ENCODE data around the gene KATNAL1.
"Not testable (repeated sequence)": the region's sequence is repeated elsewhere in the genome, so short reads cannot be mapped to it uniquely, and the experiment has no call there.

KATNAL1 gene

DNA sequence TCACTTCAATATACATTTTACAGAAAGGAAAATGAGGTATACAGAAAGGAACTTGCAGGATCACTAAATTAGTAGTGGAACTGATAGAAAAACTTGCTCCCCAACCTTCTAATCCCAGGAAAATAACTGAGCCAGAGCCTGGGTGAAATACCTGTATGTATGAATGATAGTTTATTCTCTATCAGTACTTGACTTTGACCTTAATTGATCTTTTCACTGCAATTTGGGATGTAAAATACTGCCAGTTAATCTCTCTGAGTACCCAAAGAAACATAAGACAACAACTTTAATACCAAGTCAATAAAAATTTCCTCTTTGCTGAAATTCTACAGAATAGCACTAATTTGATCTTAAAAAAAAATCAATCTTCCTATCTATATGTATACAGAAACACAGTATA is 33.3 kb downstream of the KATNAL1 start:
- peaks cover 6% of the 10 kb centered on the region for H3K9me3 ChIP-seq (ENCODE audit: control insufficient read depth, low read length)

DNA sequence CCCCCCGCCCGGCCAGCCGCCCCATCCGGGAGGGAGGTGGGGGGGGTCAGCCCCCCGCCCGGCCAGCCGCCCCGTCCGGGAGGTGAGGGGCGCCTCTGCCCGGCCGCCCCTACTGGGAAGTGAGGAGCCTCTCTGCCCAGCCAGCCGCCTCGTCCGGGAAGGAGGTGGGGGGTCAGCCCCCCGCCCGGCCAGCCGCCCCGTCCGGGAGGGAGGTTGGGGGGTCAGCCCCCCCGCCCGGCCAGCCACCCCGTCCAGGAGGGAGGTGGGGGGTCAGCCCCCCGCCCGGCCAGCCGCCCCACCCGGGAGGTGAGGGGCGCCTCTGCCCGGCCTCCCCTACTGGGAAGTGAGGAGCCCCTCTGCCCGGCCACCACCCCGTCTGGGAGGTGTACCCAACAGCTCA is 37.3 kb downstream of the KATNAL1 start:
- not testable (repeated sequence) for H3K4me2 ChIP-seq (ENCODE audit: low read length, poor library complexity, severe bottlenecking); H3K18ac ChIP-seq (ENCODE audit: low read depth in 1 of 2, low read length in 2 of 2); H2BK120ac ChIP-seq (ENCODE audit: low read depth, low read length); H2BK12ac ChIP-seq (ENCODE audit: low read length in 2 of 2); H2AFZ ChIP-seq (ENCODE audit: low read depth, low read length); H3K4me3 ChIP-seq (ENCODE audit: insufficient read depth in 1 of 2, low read depth in 1 of 2, low read length in 2 of 2); H3K23ac ChIP-seq (ENCODE audit: low read length in 2 of 2); H3K4ac ChIP-seq (ENCODE audit: low read depth in 1 of 2, low read length in 2 of 2); H3K9ac ChIP-seq (ENCODE audit: low read length); DNase-seq; H2BK5ac ChIP-seq (ENCODE audit: low read depth, low read length, poor library complexity, severe bottlenecking); H3K9me3 ChIP-seq (ENCODE audit: control insufficient read depth, low read length); H2AK5ac ChIP-seq (ENCODE audit: low read length, severe bottlenecking); H2BK15ac ChIP-seq (ENCODE audit: low read depth, poor library complexity, severe bottlenecking); H3K14ac ChIP-seq (ENCODE audit: low read length in 2 of 2); H3K27me3 ChIP-seq (ENCODE audit: control insufficient read depth in 1 of 2, insufficient read depth in 1 of 2, low read length in 2 of 2); H4K8ac ChIP-seq (ENCODE audit: low read length); H3K27ac ChIP-seq (ENCODE audit: low read length, poor library complexity, severe bottlenecking); H3K4me1 ChIP-seq (ENCODE audit: control insufficient read depth, insufficient read depth, low read depth, low read length); H4K91ac ChIP-seq (ENCODE audit: low read length)
- peaks cover 14% of the 10 kb centered on the region for H3K79me1 ChIP-seq (replicated peaks; ENCODE audit: low read length, poor library complexity, severe bottlenecking)
- no CpG with 5 or more reads among the region's 31 CpGs for WGBS
- peaks cover 4 to 33% of the 10 kb centered on the region in 2 experiments for H3K36me3 ChIP-seq (ENCODE audit: control insufficient read depth in 1 of 2, insufficient read depth in 2 of 2, low read depth in 1 of 2, low read length in 2 of 2)

More for the DNA sequence above, 33.3 kb downstream of the KATNAL1 start:
- H2AFZ ChIP-seq (ENCODE audit: low read depth, low read length): no peak overlapping the region
- H3K9ac ChIP-seq (ENCODE audit: low read length): no peak overlapping the region
- H3K79me1 ChIP-seq (replicated peaks; ENCODE audit: low read length, poor library complexity, severe bottlenecking): peaks cover 12% of the 10 kb centered on the region
- H3K27me3 ChIP-seq (ENCODE audit: control insufficient read depth in 1 of 2, insufficient read depth in 1 of 2, low read length in 2 of 2): no peaks in the 10 kb centered on the region
- DNase-seq: no peak
- H2AK5ac ChIP-seq (ENCODE audit: low read length, severe bottlenecking): no peak overlapping the region
- H2BK15ac ChIP-seq (ENCODE audit: low read depth, poor library complexity, severe bottlenecking): no peak overlapping the region
- H4K91ac ChIP-seq (ENCODE audit: low read length): no peak overlapping the region
- H2BK12ac ChIP-seq (ENCODE audit: low read length in 2 of 2): no peak overlapping the region
- H3K36me3 ChIP-seq (ENCODE audit: control insufficient read depth in 1 of 2, insufficient read depth in 2 of 2, low read depth in 1 of 2, low read length in 2 of 2): peaks cover 5 to 54% of the 10 kb centered on the region in 2 experiments
- no peak overlapping the region for H3K27ac ChIP-seq (ENCODE audit: low read length, poor library complexity, severe bottlenecking)
- no peak overlapping the region for H3K23ac ChIP-seq (ENCODE audit: low read length in 2 of 2)
- H4K8ac ChIP-seq (ENCODE audit: low read length): no peak overlapping the region
- H3K4me3 ChIP-seq (ENCODE audit: insufficient read depth in 1 of 2, low read depth in 1 of 2, low read length in 2 of 2): no peak overlapping the region
- H3K14ac ChIP-seq (ENCODE audit: low read length in 2 of 2): no peak overlapping the region
- no peak overlapping the region for H3K4me2 ChIP-seq (ENCODE audit: low read length, poor library complexity, severe bottlenecking)
- no peak overlapping the region for H2BK5ac ChIP-seq (ENCODE audit: low read depth, low read length, poor library complexity, severe bottlenecking)
- H3K4me1 ChIP-seq (ENCODE audit: control insufficient read depth, insufficient read depth, low read depth, low read length): peaks cover 2% of the 10 kb centered on the region
- H2BK120ac ChIP-seq (ENCODE audit: low read depth, low read length): no peak overlapping the region
- H3K18ac ChIP-seq (ENCODE audit: low read depth in 1 of 2, low read length in 2 of 2): no peak overlapping the region
- no peak overlapping the region for H3K4ac ChIP-seq (ENCODE audit: low read depth in 1 of 2, low read length in 2 of 2)

DNA sequence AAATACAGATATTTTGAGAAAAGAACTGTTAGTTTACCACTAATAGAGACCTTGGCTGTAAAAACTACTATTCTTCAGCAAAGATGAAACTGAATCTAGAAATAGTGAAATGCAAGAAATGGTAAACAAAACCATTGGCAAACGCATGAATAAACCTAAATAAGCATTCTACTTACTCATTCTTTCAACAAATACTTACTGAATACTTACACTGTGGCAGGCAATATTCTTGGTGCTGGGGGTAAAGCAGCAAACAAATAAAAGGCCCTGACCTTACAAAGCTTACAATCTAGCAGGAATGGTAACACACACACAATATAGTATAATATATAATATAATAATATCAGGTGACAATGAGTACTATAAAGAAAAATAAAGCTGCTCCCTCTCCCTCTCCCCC is 38.7 kb downstream of the KATNAL1 start:
- no peak overlapping the region for H4K91ac ChIP-seq (ENCODE audit: low read length)
- no peak overlapping the region for H3K18ac ChIP-seq (ENCODE audit: low read depth in 1 of 2, low read length in 2 of 2)
- no peak overlapping the region for H2BK15ac ChIP-seq (ENCODE audit: low read depth, poor library complexity, severe bottlenecking)
- no peak overlapping the region for H2BK120ac ChIP-seq (ENCODE audit: low read depth, low read length)
- H3K27ac ChIP-seq (ENCODE audit: low read length, poor library complexity, severe bottlenecking): no peak overlapping the region
- no peak overlapping the region for H2AK5ac ChIP-seq (ENCODE audit: low read length, severe bottlenecking)
- peak; percentile 30 for DNase-seq
- no peaks in the 10 kb centered on the region for H3K9me3 ChIP-seq (ENCODE audit: control insufficient read depth, low read length)
- H3K9ac ChIP-seq (ENCODE audit: low read length): no peak overlapping the region
- no peak overlapping the region for H4K8ac ChIP-seq (ENCODE audit: low read length)
- no peak overlapping the region for H3K4ac ChIP-seq (ENCODE audit: low read depth in 1 of 2, low read length in 2 of 2)
- peaks cover 2% of the 10 kb centered on the region for H3K4me1 ChIP-seq (ENCODE audit: control insufficient read depth, insufficient read depth, low read depth, low read length)
- no peak overlapping the region for H2BK12ac ChIP-seq (ENCODE audit: low read length in 2 of 2)
- H3K4me2 ChIP-seq (ENCODE audit: low read length, poor library complexity, severe bottlenecking): no peak overlapping the region
- peaks cover 11% of the 10 kb centered on the region for H3K79me1 ChIP-seq (replicated peaks; ENCODE audit: low read length, poor library complexity, severe bottlenecking)
- H3K14ac ChIP-seq (ENCODE audit: low read length in 2 of 2): no peak overlapping the region
- no peak overlapping the region for H3K4me3 ChIP-seq (ENCODE audit: insufficient read depth in 1 of 2, low read depth in 1 of 2, low read length in 2 of 2)
- H2BK5ac ChIP-seq (ENCODE audit: low read depth, low read length, poor library complexity, severe bottlenecking): no peak overlapping the region
- 29% methylated on average over 1 of the region's 1 CpG for WGBS
- H3K23ac ChIP-seq (ENCODE audit: low read length in 2 of 2): no peak overlapping the region
- no peak overlapping the region for H2AFZ ChIP-seq (ENCODE audit: low read depth, low read length)
- H3K27me3 ChIP-seq (ENCODE audit: control insufficient read depth in 1 of 2, insufficient read depth in 1 of 2, low read length in 2 of 2): no peaks in the 10 kb centered on the region
- H3K36me3 ChIP-seq (ENCODE audit: control insufficient read depth in 1 of 2, insufficient read depth in 2 of 2, low read depth in 1 of 2, low read length in 2 of 2): peaks cover 2 to 22% of the 10 kb centered on the region in 2 experiments

DNA sequence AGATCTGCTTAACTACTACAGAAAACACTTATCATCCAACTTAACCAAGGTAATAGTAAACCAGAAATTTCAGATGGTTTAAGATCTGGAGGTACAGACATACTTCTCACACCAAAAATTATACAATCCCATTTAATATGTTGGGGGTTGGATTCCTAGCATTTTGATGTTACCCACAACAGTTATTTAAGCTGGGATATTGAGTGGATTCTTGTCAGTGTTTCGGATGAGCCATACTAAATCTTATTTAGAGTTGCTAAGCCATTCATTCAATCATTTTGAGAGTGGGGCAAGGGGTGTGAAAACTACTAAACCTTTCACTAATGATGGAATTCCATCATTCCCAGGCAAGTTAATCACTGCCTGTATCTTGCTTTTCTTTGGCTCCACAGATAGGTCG is 40.6 kb downstream of the KATNAL1 start:
- Histone ChIP-seq H2BK12ac (ENCODE audit: low read length in 2 of 2) (no peak overlapping the region), H3K9ac (ENCODE audit: low read length) (no peak overlapping the region), H3K18ac (ENCODE audit: low read depth in 1 of 2, low read length in 2 of 2) (no peak overlapping the region), H3K4me1 (ENCODE audit: control insufficient read depth, insufficient read depth, low read depth, low read length) (no peaks in the 10 kb centered on the region), H3K23ac (ENCODE audit: low read length in 2 of 2) (no peak overlapping the region), H3K27ac (ENCODE audit: low read length, poor library complexity, severe bottlenecking) (peak overlapping the region; percentile 8), H3K4ac (ENCODE audit: low read depth in 1 of 2, low read length in 2 of 2) (no peak overlapping the region), H3K4me3 (ENCODE audit: insufficient read depth in 1 of 2, low read depth in 1 of 2, low read length in 2 of 2) (no peak overlapping the region), H3K14ac (ENCODE audit: low read length in 2 of 2) (no peak overlapping the region), H3K27me3 (ENCODE audit: control insufficient read depth in 1 of 2, insufficient read depth in 1 of 2, low read length in 2 of 2) (no peaks in the 10 kb centered on the region), H2BK120ac (ENCODE audit: low read depth, low read length) (no peak overlapping the region), H2AK5ac (ENCODE audit: low read length, severe bottlenecking) (no peak overlapping the region), H2BK15ac (ENCODE audit: low read depth, poor library complexity, severe bottlenecking) (no peak overlapping the region), H2BK5ac (ENCODE audit: low read depth, low read length, poor library complexity, severe bottlenecking) (no peak overlapping the region), H4K8ac (ENCODE audit: low read length) (no peak overlapping the region), H2AFZ (ENCODE audit: low read depth, low read length) (no peak overlapping the region), H3K79me1 (replicated peaks; ENCODE audit: low read length, poor library complexity, severe bottlenecking) (peaks cover 6% of the 10 kb centered on the region), H4K91ac (ENCODE audit: low read length) (no peak overlapping the region), H3K36me3 (ENCODE audit: control insufficient read depth in 1 of 2, insufficient read depth in 2 of 2, low read depth in 1 of 2, low read length in 2 of 2) (peaks cover 2 to 16% of the 10 kb centered on the region in 2 experiments), H3K9me3 (ENCODE audit: control insufficient read depth, low read length) (no peaks in the 10 kb centered on the region), H3K4me2 (ENCODE audit: low read length, poor library complexity, severe bottlenecking) (no peak overlapping the region)
- 92% methylated on average over 1 of the region's 2 CpGs for WGBS
- no peak for DNase-seq
